Measurements from ENCODE around the gene PLXNA2.

The PLXNA2 gene

GRCh38 chr1:208169081-208169879 is 74.9 kb downstream of the PLXNA2 start:
- Histone ChIP-seq H3K9me3 (ENCODE audit: low read length) (no peaks in the 10 kb centered on the region), H3K4me3 (ENCODE audit: low read length) (no peak overlapping the region), H3K4me1 (ENCODE audit: insufficient read depth, low read length) (peaks cover 19% of the 10 kb centered on the region), H3K27me3 (ENCODE audit: insufficient read depth, low read length) (no peaks in the 10 kb centered on the region), H3K36me3 (ENCODE audit: insufficient read depth, low read length) (no peaks in the 10 kb centered on the region), H2AFZ (ENCODE audit: low read depth, low read length) (no peak overlapping the region)

GRCh38 chr1:208167261-208167869 is 76.8 kb downstream of the PLXNA2 start:
- H3K36me3 ChIP-seq (ENCODE audit: insufficient read depth, low read length), result no peaks in the 10 kb centered on the region
- no peaks in the 10 kb centered on the region for H3K9me3 ChIP-seq (ENCODE audit: low read length)
- peaks cover 23% of the 10 kb centered on the region for H3K4me1 ChIP-seq (ENCODE audit: insufficient read depth, low read length)
- H2AFZ ChIP-seq (ENCODE audit: low read depth, low read length), result no peak overlapping the region
- H3K27me3 ChIP-seq (ENCODE audit: insufficient read depth, low read length), result no peaks in the 10 kb centered on the region
- H3K4me3 ChIP-seq (ENCODE audit: low read length), result no peak overlapping the region

- Histone ChIP-seq H3K27me3 (ENCODE audit: insufficient read depth, low read length) (no peaks in the 10 kb centered on the region), H3K36me3 (ENCODE audit: insufficient read depth, low read length) (no peaks in the 10 kb centered on the region), H3K9me3 (ENCODE audit: low read length) (no peaks in the 10 kb centered on the region), H3K4me3 (ENCODE audit: low read length) (no peak overlapping the region), H3K4me1 (ENCODE audit: insufficient read depth, low read length) (peaks cover 31% of the 10 kb centered on the region), H2AFZ (ENCODE audit: low read depth, low read length) (no peak overlapping the region)
Measured at GRCh38 chr1:208166340-208167138, 77.6 kb downstream of the PLXNA2 start.

- H3K27me3 ChIP-seq (ENCODE audit: insufficient read depth, low read length), result no peaks in the 10 kb centered on the region
- peaks cover 40% of the 10 kb centered on the region for H3K4me1 ChIP-seq (ENCODE audit: insufficient read depth, low read length)
- H3K36me3 ChIP-seq (ENCODE audit: insufficient read depth, low read length), result no peaks in the 10 kb centered on the region
- H3K4me3 ChIP-seq (ENCODE audit: low read length), result no peak overlapping the region
- H3K9me3 ChIP-seq (ENCODE audit: low read length), result no peaks in the 10 kb centered on the region
- no peak overlapping the region for H2AFZ ChIP-seq (ENCODE audit: low read depth, low read length)
Measured at GRCh38 chr1:208165659-208166058, 78.5 kb downstream of the PLXNA2 start.

- no peak overlapping the region for H2AFZ ChIP-seq (ENCODE audit: low read depth, low read length)
- H3K4me1 ChIP-seq (ENCODE audit: insufficient read depth, low read length), result peaks cover 38% of the 10 kb centered on the region
- no peaks in the 10 kb centered on the region for H3K9me3 ChIP-seq (ENCODE audit: low read length)
- H3K27me3 ChIP-seq (ENCODE audit: insufficient read depth, low read length), result no peaks in the 10 kb centered on the region
- no peak overlapping the region for H3K4me3 ChIP-seq (ENCODE audit: low read length)
- H3K36me3 ChIP-seq (ENCODE audit: insufficient read depth, low read length), result no peaks in the 10 kb centered on the region
Measured at GRCh38 chr1:208164609-208165008, 79.6 kb downstream of the PLXNA2 start.

- H3K9me3 ChIP-seq (ENCODE audit: low read length), result no peaks in the 10 kb centered on the region
- H3K4me1 ChIP-seq (ENCODE audit: insufficient read depth, low read length), result peaks cover 40% of the 10 kb centered on the region
- H2AFZ ChIP-seq (ENCODE audit: low read depth, low read length), result no peak overlapping the region
- no peaks in the 10 kb centered on the region for H3K36me3 ChIP-seq (ENCODE audit: insufficient read depth, low read length)
- no peaks in the 10 kb centered on the region for H3K27me3 ChIP-seq (ENCODE audit: insufficient read depth, low read length)
- H3K4me3 ChIP-seq (ENCODE audit: low read length), result no peak overlapping the region
Measured at GRCh38 chr1:208163539-208163938, 80.6 kb downstream of the PLXNA2 start.

GRCh38 chr1:208162903-208163302 is 81.3 kb downstream of the PLXNA2 start:
- H3K27me3 ChIP-seq (ENCODE audit: insufficient read depth, low read length), result no peaks in the 10 kb centered on the region
- peaks cover 40% of the 10 kb centered on the region for H3K4me1 ChIP-seq (ENCODE audit: insufficient read depth, low read length)
- H3K4me3 ChIP-seq (ENCODE audit: low read length), result no peak overlapping the region
- H2AFZ ChIP-seq (ENCODE audit: low read depth, low read length), result no peak overlapping the region
- no peaks in the 10 kb centered on the region for H3K9me3 ChIP-seq (ENCODE audit: low read length)
- H3K36me3 ChIP-seq (ENCODE audit: insufficient read depth, low read length), result no peaks in the 10 kb centered on the region

- Histone ChIP-seq H3K4me1 (ENCODE audit: insufficient read depth, low read length) (peaks cover 32% of the 10 kb centered on the region), H3K27me3 (ENCODE audit: insufficient read depth, low read length) (no peaks in the 10 kb centered on the region), H3K36me3 (ENCODE audit: insufficient read depth, low read length) (no peaks in the 10 kb centered on the region), H2AFZ (ENCODE audit: low read depth, low read length) (no peak overlapping the region), H3K4me3 (ENCODE audit: low read length) (no peak overlapping the region), H3K9me3 (ENCODE audit: low read length) (no peaks in the 10 kb centered on the region)
Measured at GRCh38 chr1:208161656-208162375, 82.4 kb downstream of the PLXNA2 start.

- H3K4me1 ChIP-seq (ENCODE audit: insufficient read depth, low read length), result peaks cover 31% of the 10 kb centered on the region
- H3K27me3 ChIP-seq (ENCODE audit: insufficient read depth, low read length), result no peaks in the 10 kb centered on the region
- no peaks in the 10 kb centered on the region for H3K9me3 ChIP-seq (ENCODE audit: low read length)
- no peak overlapping the region for H2AFZ ChIP-seq (ENCODE audit: low read depth, low read length)
- H3K36me3 ChIP-seq (ENCODE audit: insufficient read depth, low read length), result no peaks in the 10 kb centered on the region
- no peak overlapping the region for H3K4me3 ChIP-seq (ENCODE audit: low read length)
Measured at GRCh38 chr1:208161005-208161404, 83.2 kb downstream of the PLXNA2 start.

GRCh38 chr1:208160259-208160819 is 83.8 kb downstream of the PLXNA2 start:
- Histone ChIP-seq H3K4me1 (ENCODE audit: insufficient read depth, low read length) (peaks cover 36% of the 10 kb centered on the region), H3K4me3 (ENCODE audit: low read length) (no peak overlapping the region), H2AFZ (ENCODE audit: low read depth, low read length) (no peak overlapping the region), H3K36me3 (ENCODE audit: insufficient read depth, low read length) (no peaks in the 10 kb centered on the region), H3K27me3 (ENCODE audit: insufficient read depth, low read length) (no peaks in the 10 kb centered on the region), H3K9me3 (ENCODE audit: low read length) (no peaks in the 10 kb centered on the region)

GRCh38 chr1:208159555-208160258 is 84.5 kb downstream of the PLXNA2 start:
- H3K4me1 ChIP-seq (ENCODE audit: insufficient read depth, low read length), result peaks cover 42% of the 10 kb centered on the region
- no peak overlapping the region for H2AFZ ChIP-seq (ENCODE audit: low read depth, low read length)
- no peaks in the 10 kb centered on the region for H3K36me3 ChIP-seq (ENCODE audit: insufficient read depth, low read length)
- no peaks in the 10 kb centered on the region for H3K27me3 ChIP-seq (ENCODE audit: insufficient read depth, low read length)
- no peak overlapping the region for H3K4me3 ChIP-seq (ENCODE audit: low read length)
- H3K9me3 ChIP-seq (ENCODE audit: low read length), result no peaks in the 10 kb centered on the region

Data from neuron (in vitro differentiated cells).